ENCODE measurements around the gene RPS16.

DNA sequence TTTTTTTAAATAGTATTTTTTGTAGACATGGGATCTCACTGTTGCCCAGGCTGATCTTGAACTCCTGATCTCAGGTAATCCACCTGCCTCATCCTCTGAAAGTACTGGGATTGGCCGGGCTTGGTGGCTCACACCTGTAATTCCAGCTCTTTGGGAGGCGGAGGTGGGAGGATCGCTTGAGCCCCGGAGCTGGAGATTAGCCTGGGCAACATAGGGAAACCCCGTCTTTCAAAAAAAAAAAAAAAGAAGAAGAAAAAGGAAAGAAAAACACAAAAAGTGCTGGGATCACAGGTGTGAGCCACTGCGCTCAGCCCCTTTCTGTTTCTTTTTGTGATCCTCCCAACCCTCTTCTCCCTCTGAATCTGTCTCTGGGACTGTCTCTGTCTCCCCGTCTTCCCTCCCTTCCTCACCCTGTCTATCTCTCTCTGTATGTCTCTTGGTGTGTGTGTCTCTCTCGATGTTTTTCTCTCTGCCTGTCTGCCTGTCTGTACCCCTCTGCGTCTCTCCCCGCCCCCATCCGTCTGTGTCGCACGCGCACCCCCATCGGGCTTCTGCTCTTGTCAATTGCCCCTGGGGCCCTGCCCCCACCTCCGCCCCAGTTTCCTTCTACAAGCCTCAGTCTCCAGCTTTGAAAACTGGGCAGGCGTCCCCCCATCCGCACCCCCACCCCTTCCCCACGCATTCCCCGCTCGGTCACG, 29.6 kb downstream of the RPS16 start:
- TF ChIP-seq, protein P1, sequence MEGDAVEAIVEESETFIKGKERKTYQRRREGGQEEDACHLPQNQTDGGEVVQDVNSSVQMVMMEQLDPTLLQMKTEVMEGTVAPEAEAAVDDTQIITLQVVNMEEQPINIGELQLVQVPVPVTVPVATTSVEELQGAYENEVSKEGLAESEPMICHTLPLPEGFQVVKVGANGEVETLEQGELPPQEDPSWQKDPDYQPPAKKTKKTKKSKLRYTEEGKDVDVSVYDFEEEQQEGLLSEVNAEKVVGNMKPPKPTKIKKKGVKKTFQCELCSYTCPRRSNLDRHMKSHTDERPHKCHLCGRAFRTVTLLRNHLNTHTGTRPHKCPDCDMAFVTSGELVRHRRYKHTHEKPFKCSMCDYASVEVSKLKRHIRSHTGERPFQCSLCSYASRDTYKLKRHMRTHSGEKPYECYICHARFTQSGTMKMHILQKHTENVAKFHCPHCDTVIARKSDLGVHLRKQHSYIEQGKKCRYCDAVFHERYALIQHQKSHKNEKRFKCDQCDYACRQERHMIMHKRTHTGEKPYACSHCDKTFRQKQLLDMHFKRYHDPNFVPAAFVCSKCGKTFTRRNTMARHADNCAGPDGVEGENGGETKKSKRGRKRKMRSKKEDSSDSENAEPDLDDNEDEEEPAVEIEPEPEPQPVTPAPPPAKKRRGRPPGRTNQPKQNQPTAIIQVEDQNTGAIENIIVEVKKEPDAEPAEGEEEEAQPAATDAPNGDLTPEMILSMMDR (IDR thresholded peaks at IDR 0.05 in 8 of 11, conservative IDR thresholded peaks at IDR 0.05 in 3 of 11) = no peak
- no peak for TF ChIP-seq POLR2A (IDR thresholded peaks at IDR 0.05)

All from spleen (tissue), 7 donors.